ENCODE measurements around the gene DHRS11.

- TF ChIP-seq ZFP3 (CRISPR knock-in tag; IDR thresholded peaks at IDR 0.05) = no peak
- TF ChIP-seq, protein P1, sequence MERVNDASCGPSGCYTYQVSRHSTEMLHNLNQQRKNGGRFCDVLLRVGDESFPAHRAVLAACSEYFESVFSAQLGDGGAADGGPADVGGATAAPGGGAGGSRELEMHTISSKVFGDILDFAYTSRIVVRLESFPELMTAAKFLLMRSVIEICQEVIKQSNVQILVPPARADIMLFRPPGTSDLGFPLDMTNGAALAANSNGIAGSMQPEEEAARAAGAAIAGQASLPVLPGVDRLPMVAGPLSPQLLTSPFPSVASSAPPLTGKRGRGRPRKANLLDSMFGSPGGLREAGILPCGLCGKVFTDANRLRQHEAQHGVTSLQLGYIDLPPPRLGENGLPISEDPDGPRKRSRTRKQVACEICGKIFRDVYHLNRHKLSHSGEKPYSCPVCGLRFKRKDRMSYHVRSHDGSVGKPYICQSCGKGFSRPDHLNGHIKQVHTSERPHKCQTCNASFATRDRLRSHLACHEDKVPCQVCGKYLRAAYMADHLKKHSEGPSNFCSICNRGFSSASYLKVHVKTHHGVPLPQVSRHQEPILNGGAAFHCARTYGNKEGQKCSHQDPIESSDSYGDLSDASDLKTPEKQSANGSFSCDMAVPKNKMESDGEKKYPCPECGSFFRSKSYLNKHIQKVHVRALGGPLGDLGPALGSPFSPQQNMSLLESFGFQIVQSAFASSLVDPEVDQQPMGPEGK (CRISPR knock-in tag; IDR thresholded peaks at IDR 0.05; ENCODE audit: borderline replicate concordance) = no peak
- no peak for TF ChIP-seq ARNTL (CRISPR knock-in tag; IDR thresholded peaks at IDR 0.05; ENCODE audit: borderline replicate concordance, low read depth)
- TF ChIP-seq CREB5 (CRISPR knock-in tag; IDR thresholded peaks at IDR 0.05; ENCODE audit: low read depth) = no peak
- no peak for TF ChIP-seq RARB (CRISPR knock-in tag; IDR thresholded peaks at IDR 0.05)
- TF ChIP-seq PPARA (CRISPR knock-in tag; IDR thresholded peaks at IDR 0.05; ENCODE audit: borderline replicate concordance) = no peak
- no peak for TF ChIP-seq CSRNP3 (CRISPR knock-in tag; IDR thresholded peaks at IDR 0.05)
- TF ChIP-seq ZFP30 (CRISPR knock-in tag; IDR thresholded peaks at IDR 0.05) = no peak
- no peak for TF ChIP-seq TOX (CRISPR knock-in tag; IDR thresholded peaks at IDR 0.05; ENCODE audit: borderline replicate concordance)
- TF ChIP-seq, protein P2, sequence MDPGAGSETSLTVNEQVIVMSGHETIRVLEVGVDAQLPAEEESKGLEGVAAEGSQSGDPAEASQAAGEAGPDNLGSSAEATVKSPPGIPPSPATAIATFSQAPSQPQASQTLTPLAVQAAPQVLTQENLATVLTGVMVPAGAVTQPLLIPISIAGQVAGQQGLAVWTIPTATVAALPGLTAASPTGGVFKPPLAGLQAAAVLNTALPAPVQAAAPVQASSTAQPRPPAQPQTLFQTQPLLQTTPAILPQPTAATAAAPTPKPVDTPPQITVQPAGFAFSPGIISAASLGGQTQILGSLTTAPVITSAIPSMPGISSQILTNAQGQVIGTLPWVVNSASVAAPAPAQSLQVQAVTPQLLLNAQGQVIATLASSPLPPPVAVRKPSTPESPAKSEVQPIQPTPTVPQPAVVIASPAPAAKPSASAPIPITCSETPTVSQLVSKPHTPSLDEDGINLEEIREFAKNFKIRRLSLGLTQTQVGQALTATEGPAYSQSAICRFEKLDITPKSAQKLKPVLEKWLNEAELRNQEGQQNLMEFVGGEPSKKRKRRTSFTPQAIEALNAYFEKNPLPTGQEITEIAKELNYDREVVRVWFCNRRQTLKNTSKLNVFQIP (CRISPR knock-in tag; IDR thresholded peaks at IDR 0.05; ENCODE audit: borderline replicate concordance, low read depth) = no peak
These were observed 39.3 kb downstream of the DHRS11 start for GRCh38 chr17:36631022-36631421.
